T-cell (primary cell): Measurements from ENCODE around the gene RAB3IL1. TPM values are rescaled to one million over a fixed set of nuclear protein-coding genes. Genes with fewer than 3 reads are reported as not detected.
"Not testable (repeated sequence)": the region's sequence is repeated elsewhere in the genome, so short reads cannot be mapped to it uniquely, and the experiment has no call there.

ENCODE experiments used
- ATAC-seq, 4 experiments: fragments of 200-7000 bp in 3 of 4; fragments of 150-1000 bp in 1 of 4; cut with Tn5 transposase; replicated peaks in 1 of 4; 1 replicate in 3 of 4; 2 replicates in 1 of 4; pipeline ENCODE4 v1.10.0; 2021; ENCODE audit warnings: moderate library complexity in 3 of 4, mild to moderate bottlenecking in 2 of 4, moderate number of reproducible peaks in 1 of 4
- CTCF ChIA-PET, 2 donors: fragments of 300-600 bp; sonication (Branson Sonifier 250); formaldehyde crosslinking; loops; one replicate each; lab custom pipeline; 2022; ENCODE audit warnings: antibody characterized with exemption in 2 of 2; lab: Charles Lee
- POLR2A ChIA-PET, 2 donors: fragments of 300-600 bp; sonication (Branson Sonifier 250); formaldehyde crosslinking; loops; one replicate each; lab custom pipeline; 2022; ENCODE audit warnings: antibody characterized with exemption in 2 of 2; lab: Charles Lee
- DNase-seq, 35 experiments: peaks; one replicate each; pipeline versions ENCODE4 v3.0.0 to v3.0.0-alpha.2; 2013 to 2023
- H3K27ac ChIP-seq: one replicate; pipeline ENCODE4 v1.5.1; 2013; ENCODE audit warnings: low read length
- H3K27me3 ChIP-seq, 2 experiments: replicated peaks in 1 of 2; 1 replicate in 1 of 2; 2 replicates in 1 of 2; pipeline versions ENCODE4 v1.6.1 to v1.7.0; 2013; ENCODE audit warnings: low read length in 1 of 2, mixed read lengths in 1 of 2; ENCODE audit not compliant: control insufficient read depth in 2 of 2, insufficient read depth in 2 of 2; ENCODE audit errors: extremely low read depth in 1 of 2
- H3K36me3 ChIP-seq, 2 donors: 1 replicate in 1 of 2; 2 replicates in 1 of 2; pipeline versions ENCODE4 v1.6.1 to v1.7.0; 2013; ENCODE audit warnings: low read length in 1 of 2; ENCODE audit not compliant: control insufficient read depth in 2 of 2, insufficient read depth in 1 of 2; ENCODE audit errors: extremely low read depth in 1 of 2
- H3K4me1 ChIP-seq, 2 experiments: 1 replicate in 1 of 2; 2 replicates in 1 of 2; pipeline versions ENCODE4 v1.6.1 to v1.7.0; 2013; ENCODE audit warnings: low read length in 2 of 2, mixed read lengths in 1 of 2; ENCODE audit not compliant: insufficient read depth in 2 of 2, control insufficient read depth in 1 of 2; ENCODE audit errors: extremely low read depth in 1 of 2
- H3K4me3 ChIP-seq, 2 donors: 1 replicate in 1 of 2; 2 replicates in 1 of 2; pipeline versions ENCODE4 v1.5.1 to v1.7.0; 2013; ENCODE audit warnings: mild to moderate bottlenecking in 2 of 2, low read length in 1 of 2, moderate library complexity in 1 of 2; ENCODE audit not compliant: control insufficient read depth in 1 of 2; ENCODE audit errors: extremely low read depth in 1 of 2
- H3K9me3 ChIP-seq: 2 replicates; pipeline ENCODE4 v1.7.0; 2013
- H3K27ac Mint-ChIP-seq, 2 donors: one replicate each; pipeline ENCODE4 v1.8.0; 2020 to 2021; ENCODE audit warnings: mild to moderate bottlenecking in 2 of 2, mixed read lengths in 2 of 2
- H3K27me3 Mint-ChIP-seq, 2 donors: one replicate each; pipeline ENCODE4 v1.8.0; 2021 to 2022; ENCODE audit warnings: mixed read lengths in 2 of 2
- H3K36me3 Mint-ChIP-seq: one replicate; pipeline ENCODE4 v1.8.0; 2021; ENCODE audit warnings: mixed read lengths
- H3K4me1 Mint-ChIP-seq, 3 donors: one replicate each; pipeline ENCODE4 v1.8.0; 2020 to 2022; ENCODE audit warnings: mixed read lengths in 3 of 3, mild to moderate bottlenecking in 1 of 3
- H3K4me3 Mint-ChIP-seq, 3 donors: one replicate each; pipeline ENCODE4 v1.8.0; 2020 to 2022; ENCODE audit warnings: mild to moderate bottlenecking in 3 of 3, mixed read lengths in 3 of 3, moderate library complexity in 3 of 3
- H3K9me3 Mint-ChIP-seq, 3 donors: one replicate each; pipeline ENCODE4 v1.8.0; 2020 to 2022; ENCODE audit warnings: mixed read lengths in 3 of 3
- WGBS: methylation state at CpG from one replicate; pipeline ENCODE4 v1.1.5; 2013; ENCODE audit warnings: missing lambda C conversion rate; ENCODE audit not compliant: insufficient coverage; 5-methylcytosine and 5-hydroxymethylcytosine counted together
- total RNA-seq, 35 experiments: library from RNA in 6 of 35; stranded (reverse) in 6 of 35; fragments of 120-200 nt in 1 of 35; gene quantifications; one replicate each; pipeline versions ENCODE4 v1.2.1 to v1.2.4 and lab custom pipeline; 2013 to 2026

Gene RAB3IL1
- total RNA-seq, 5 donors from 2014 or later (not counting 1 experiment from before 2014, with no cell fraction given) = 0.12 to 0.28 TPM; not detected in 3

- WGBS = 100% methylated on average over 2 of the region's 13 CpGs
- no peaks in the 10 kb centered on the region for H3K36me3 ChIP-seq
- H3K9me3 ChIP-seq = no peaks in the 10 kb centered on the region
- ATAC-seq (no peak), DNase-seq (no peak)
- ChIA-PET POLR2A (no interaction called here), CTCF (no interaction called here)
- H3K9me3 Mint-ChIP-seq = no peaks in the 10 kb centered on the region
- no peaks in the 10 kb centered on the region for H3K36me3 Mint-ChIP-seq
- no peak overlapping the region for H3K4me3 ChIP-seq
- H3K4me1 ChIP-seq = peaks cover 9 to 13% of the 10 kb centered on the region in 2 experiments
- H3K4me1 Mint-ChIP-seq = peaks cover 3 to 6% (median 4%) of the 10 kb centered on the region in 3 donors
- H3K27me3 ChIP-seq = peaks cover 0 to 11% of the 10 kb centered on the region in 2 experiments
- H3K4me3 Mint-ChIP-seq = no peak overlapping the region
- H3K27ac Mint-ChIP-seq = no peak overlapping the region
- no peaks in the 10 kb centered on the region for H3K27me3 Mint-ChIP-seq
- no peak overlapping the region for H3K27ac ChIP-seq
Observed at GRCh38 chr11:61885784-61886580, 31.4 kb downstream of the RAB3IL1 start.

DNA sequence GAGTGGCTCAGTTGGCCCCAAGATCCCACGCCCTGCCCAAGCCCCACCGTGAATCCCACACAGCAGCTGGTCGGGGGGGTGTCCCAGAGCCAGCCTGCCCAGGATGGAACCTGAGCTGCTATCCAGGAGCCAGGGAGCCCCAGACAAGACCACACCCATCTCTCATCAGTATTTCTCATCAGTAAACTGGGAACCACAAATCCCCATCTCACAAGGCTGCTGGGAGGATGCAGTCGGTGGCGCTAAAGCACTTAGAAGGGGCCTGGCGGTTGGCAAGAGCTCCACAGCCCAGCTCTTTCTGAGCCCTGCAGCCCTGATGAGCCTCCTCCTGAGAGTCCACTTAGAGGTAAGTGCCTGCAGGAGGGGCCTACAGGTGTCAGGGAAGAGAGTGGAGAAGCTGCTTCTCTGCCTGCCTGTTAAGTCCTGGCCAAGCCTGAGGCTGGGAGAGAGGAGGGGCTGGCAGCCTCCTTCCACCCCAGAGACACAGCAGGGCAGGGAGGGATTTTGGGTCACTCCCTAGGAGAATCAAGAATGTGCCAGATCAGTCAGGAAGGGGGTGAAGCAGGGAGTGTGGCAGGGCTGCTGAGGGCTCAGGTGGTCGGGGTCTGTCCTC, 32.1 kb downstream of the RAB3IL1 start:
- DNase-seq (no peak), ATAC-seq (no peak)
- H3K4me3 ChIP-seq = no peak overlapping the region
- H3K27ac ChIP-seq = no peak overlapping the region
- Mint-ChIP-seq H3K9me3 (no peaks in the 10 kb centered on the region), H3K4me3 (no peak overlapping the region), H3K27ac (no peak overlapping the region), H3K4me1 (peaks cover 0 to 5% (median 1%) of the 10 kb centered on the region in 3 donors), H3K27me3 (no peaks in the 10 kb centered on the region), H3K36me3 (no peaks in the 10 kb centered on the region)
- H3K27me3 ChIP-seq = peaks cover 0 to 11% of the 10 kb centered on the region in 2 experiments
- H3K36me3 ChIP-seq = no peaks in the 10 kb centered on the region
- H3K4me1 ChIP-seq = peaks cover 2 to 5% of the 10 kb centered on the region in 2 experiments
- WGBS = 98% methylated on average over 6 of the region's 7 CpGs
- POLR2A ChIA-PET = no interaction called here
- CTCF ChIA-PET = no interaction called here
- no peaks in the 10 kb centered on the region for H3K9me3 ChIP-seq

GRCh38 chr11:61883947-61884346, 33.4 kb downstream of the RAB3IL1 start:
- CTCF ChIA-PET = interaction anchor here in 1 of 2 donors (0.7 kb wide), 1 partner anchor 14 kb away, joined by 3 read pairs; no protein-coding TSS in a partner anchor
- Histone ChIP-seq H3K27ac (no peak overlapping the region), H3K27me3 (peaks cover 0 to 8% of the 10 kb centered on the region in 2 experiments), H3K9me3 (no peaks in the 10 kb centered on the region), H3K4me1 (no peaks in the 10 kb centered on the region), H3K36me3 (no peaks in the 10 kb centered on the region), H3K4me3 (no peak overlapping the region)
- no peaks in the 10 kb centered on the region for H3K9me3 Mint-ChIP-seq
- POLR2A ChIA-PET = no interaction called here
- H3K4me1 Mint-ChIP-seq = peaks cover 0 to 4% (median 0%) of the 10 kb centered on the region in 3 donors
- H3K27me3 Mint-ChIP-seq = no peaks in the 10 kb centered on the region
- H3K36me3 Mint-ChIP-seq = no peaks in the 10 kb centered on the region
- no peak overlapping the region for H3K27ac Mint-ChIP-seq
- 82% methylated on average over 5 of the region's 5 CpGs for WGBS
- H3K4me3 Mint-ChIP-seq = no peak overlapping the region
- ATAC-seq (no peak), DNase-seq (no peak)

- H3K36me3 Mint-ChIP-seq = no peaks in the 10 kb centered on the region
- POLR2A ChIA-PET = no interaction called here
- H3K27ac ChIP-seq = no peak overlapping the region
- no peak for DNase-seq
- 87% methylated on average over 10 of the region's 10 CpGs for WGBS
- no peak overlapping the region for H3K4me3 Mint-ChIP-seq
- no peaks in the 10 kb centered on the region for H3K9me3 ChIP-seq
- no peak for ATAC-seq
- no peaks in the 10 kb centered on the region for H3K4me1 ChIP-seq
- H3K9me3 Mint-ChIP-seq = no peaks in the 10 kb centered on the region
- peaks cover 0 to 4% (median 0%) of the 10 kb centered on the region in 3 donors for H3K4me1 Mint-ChIP-seq
- CTCF ChIA-PET = no interaction called here
- H3K36me3 ChIP-seq = no peaks in the 10 kb centered on the region
- peaks cover 0 to 7% of the 10 kb centered on the region in 2 experiments for H3K27me3 ChIP-seq
- H3K27me3 Mint-ChIP-seq = no peaks in the 10 kb centered on the region
- no peak overlapping the region for H3K4me3 ChIP-seq
- H3K27ac Mint-ChIP-seq = no peak overlapping the region
Observed at GRCh38 chr11:61883327-61883726, 34.0 kb downstream of the RAB3IL1 start.

- no peaks in the 10 kb centered on the region for H3K36me3 Mint-ChIP-seq
Observed at GRCh38 chr11:61882879-61883278, 34.5 kb downstream of the RAB3IL1 start.

GRCh38 chr11:61882267-61882666, 35.1 kb downstream of the RAB3IL1 start:
- H3K27ac Mint-ChIP-seq, H3K9me3 ChIP-seq, DNase-seq, H3K27me3 Mint-ChIP-seq, H3K27me3 ChIP-seq, ATAC-seq, POLR2A ChIA-PET, H3K4me1 ChIP-seq, H3K36me3 Mint-ChIP-seq, H3K36me3 ChIP-seq, H3K4me3 ChIP-seq, H3K9me3 Mint-ChIP-seq, H3K4me1 Mint-ChIP-seq, H3K4me3 Mint-ChIP-seq, H3K27ac ChIP-seq: not testable (repeated sequence)
- CTCF ChIA-PET = interaction anchor here in 1 of 2 donors (1.2 kb wide), 1 partner anchor 85 kb away, joined by 6 read pairs; no protein-coding TSS in a partner anchor
- WGBS = 93% methylated on average over 1 of the region's 3 CpGs

More at GRCh38 chr11:61882879-61883278, 34.5 kb downstream of the RAB3IL1 start:
- Histone ChIP-seq H3K27ac (no peak overlapping the region), H3K36me3 (no peaks in the 10 kb centered on the region), H3K4me3 (no peak overlapping the region), H3K9me3 (no peaks in the 10 kb centered on the region), H3K27me3 (peaks cover 0 to 5% of the 10 kb centered on the region in 2 experiments), H3K4me1 (no peaks in the 10 kb centered on the region)
- Mint-ChIP-seq H3K4me1 (peaks cover 0 to 4% (median 0%) of the 10 kb centered on the region in 3 donors), H3K4me3 (no peak overlapping the region), H3K27ac (no peak overlapping the region), H3K27me3 (no peaks in the 10 kb centered on the region), H3K9me3 (no peaks in the 10 kb centered on the region)
- no peak for DNase-seq
- POLR2A ChIA-PET = no interaction called here
- 47% methylated on average over 2 of the region's 6 CpGs for WGBS
- CTCF ChIA-PET = no interaction called here
- ATAC-seq = no peak
